ENCODE measurements around the gene GPR108.
"Not testable (repeated sequence)": the region's sequence is repeated elsewhere in the genome, so short reads cannot be mapped to it uniquely, and the experiment has no call there.

The GPR108 gene

GRCh38 chr19:6777434-6777833, 40.1 kb upstream of the GPR108 start:
- TF ChIP-seq EZH2phosphoT487 (IDR thresholded peaks at IDR 0.05; ENCODE audit: borderline replicate concordance) (no peak), CTCF (conservative IDR thresholded peaks at IDR 0.05; ENCODE audit: low read length) (no peak)
- Histone ChIP-seq H3K4me2 (ENCODE audit: low read depth, low read length, poor library complexity, severe bottlenecking) (peak overlapping the region; percentile 97), H3K9me3 (ENCODE audit: insufficient read depth, low read depth, low read length) (no peaks in the 10 kb centered on the region), H3K27me3 (ENCODE audit: insufficient read depth, low read length, poor library complexity, severe bottlenecking) (no peaks in the 10 kb centered on the region), H3K79me2 (ENCODE audit: insufficient read depth, low read length) (peaks cover 95% of the 10 kb centered on the region), H3F3A (ENCODE audit: low read depth) (0 out of 2 replicates have a peak, but pooled peaks cover 3% of the 10 kb centered on the region), H3K9ac (ENCODE audit: low read depth, low read length, poor library complexity, severe bottlenecking) (peak overlapping the region; percentile 34), H2AFZ (ENCODE audit: low read length) (no peak overlapping the region), H3K9me2 (replicated peaks; ENCODE audit: low read depth, low read length) (no peaks in the 10 kb centered on the region), H3K4me1 (ENCODE audit: insufficient read depth, low read length, poor library complexity, severe bottlenecking) (peaks cover 46% of the 10 kb centered on the region), H3K36me3 (ENCODE audit: insufficient read depth, low read length) (peaks cover 27% of the 10 kb centered on the region; the same call in 1 of the 2 replicates), H3K4me3 (ENCODE audit: low read length, poor library complexity, severe bottlenecking) (peak overlapping the region; percentile 57), H4K20me1 (ENCODE audit: insufficient read depth, low read length, poor library complexity, severe bottlenecking) (peaks cover 84% of the 10 kb centered on the region)

- Histone ChIP-seq H3K9ac (ENCODE audit: low read depth, low read length, poor library complexity, severe bottlenecking) (peak overlapping the region; percentile 34), H4K20me1 (ENCODE audit: insufficient read depth, low read length, poor library complexity, severe bottlenecking) (peaks cover 82% of the 10 kb centered on the region), H3K27me3 (ENCODE audit: insufficient read depth, low read length, poor library complexity, severe bottlenecking) (no peaks in the 10 kb centered on the region), H3K79me2 (ENCODE audit: insufficient read depth, low read length) (peaks cover 90% of the 10 kb centered on the region), H3F3A (ENCODE audit: low read depth) (0 out of 2 replicates have a peak, but pooled peaks cover 3% of the 10 kb centered on the region), H2AFZ (ENCODE audit: low read length) (no peak overlapping the region), H3K36me3 (ENCODE audit: insufficient read depth, low read length) (peaks cover 27% of the 10 kb centered on the region; the same call in 1 of the 2 replicates), H3K4me1 (ENCODE audit: insufficient read depth, low read length, poor library complexity, severe bottlenecking) (peaks cover 46% of the 10 kb centered on the region), H3K4me2 (ENCODE audit: low read depth, low read length, poor library complexity, severe bottlenecking) (peak overlapping the region; percentile 97), H3K9me2 (replicated peaks; ENCODE audit: low read depth, low read length) (no peaks in the 10 kb centered on the region), H3K9me3 (ENCODE audit: insufficient read depth, low read depth, low read length) (no peaks in the 10 kb centered on the region), H3K4me3 (ENCODE audit: low read length, poor library complexity, severe bottlenecking) (peak overlapping the region; percentile 57)
- TF ChIP-seq CTCF (conservative IDR thresholded peaks at IDR 0.05; ENCODE audit: low read length) = no peak
- no peak for TF ChIP-seq EZH2phosphoT487 (IDR thresholded peaks at IDR 0.05; ENCODE audit: borderline replicate concordance)
These were observed 39.6 kb upstream of the GPR108 start for GRCh38 chr19:6776999-6777398.

GRCh38 chr19:6776045-6776444, 38.7 kb upstream of the GPR108 start:
- not testable (repeated sequence) for H2AFZ ChIP-seq (ENCODE audit: low read length); H3K9me3 ChIP-seq (ENCODE audit: insufficient read depth, low read depth, low read length); H3K9ac ChIP-seq (ENCODE audit: low read depth, low read length, poor library complexity, severe bottlenecking); H3F3A ChIP-seq (ENCODE audit: low read depth); H3K27me3 ChIP-seq (ENCODE audit: insufficient read depth, low read length, poor library complexity, severe bottlenecking); H3K9me2 ChIP-seq (replicated peaks; ENCODE audit: low read depth, low read length)
- Histone ChIP-seq H3K79me2 (ENCODE audit: insufficient read depth, low read length) (peaks cover 81% of the 10 kb centered on the region), H3K36me3 (ENCODE audit: insufficient read depth, low read length) (peaks cover 17% of the 10 kb centered on the region; the same call in 1 of the 2 replicates), H3K4me1 (ENCODE audit: insufficient read depth, low read length, poor library complexity, severe bottlenecking) (peaks cover 38% of the 10 kb centered on the region), H4K20me1 (ENCODE audit: insufficient read depth, low read length, poor library complexity, severe bottlenecking) (peaks cover 72% of the 10 kb centered on the region), H3K4me2 (ENCODE audit: low read depth, low read length, poor library complexity, severe bottlenecking) (peak overlapping the region; percentile 97), H3K4me3 (ENCODE audit: low read length, poor library complexity, severe bottlenecking) (peak overlapping the region; percentile 95)
